DMS114 treated with DMSO at 0.1 percent for 48 hours (cell line): ENCODE measurements around the gene TMEM132D.

ENCODE experiments used
- DNase-seq: peaks from one replicate; lab custom pipeline; 2025; ENCODE audit not compliant: unreplicated experiment; lab: John Stamatoyannopoulos, UW

TMEM132D gene

GRCh38 chr12:129827102-129827865, 76.5 kb downstream of the TMEM132D start:
- no peak for DNase-seq

DNA sequence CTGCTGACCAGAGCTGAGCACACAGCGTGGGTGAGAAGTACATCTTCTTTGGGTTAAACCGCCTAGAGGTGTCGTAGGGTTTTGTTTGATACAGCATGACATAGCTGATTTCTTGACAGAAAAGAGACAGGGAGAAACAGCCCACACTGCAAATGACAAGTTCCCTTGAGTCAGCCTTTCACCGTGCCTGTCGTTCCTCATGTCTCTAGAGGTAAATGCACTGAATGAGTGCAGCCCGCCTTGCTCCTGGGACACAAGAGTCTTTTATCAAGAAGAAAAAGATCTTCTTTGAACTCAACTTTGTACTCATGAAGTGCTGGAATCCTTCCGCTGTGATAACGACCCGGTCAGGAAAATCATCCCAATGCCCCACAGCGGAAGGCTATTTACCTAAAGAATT, 77.6 kb downstream of the TMEM132D start:
- no peak for DNase-seq

GRCh38 chr12:129825316-129825715, 78.5 kb downstream of the TMEM132D start:
- no peak for DNase-seq

GRCh38 chr12:129821964-129822363, 81.9 kb downstream of the TMEM132D start:
- no peak for DNase-seq

DNA sequence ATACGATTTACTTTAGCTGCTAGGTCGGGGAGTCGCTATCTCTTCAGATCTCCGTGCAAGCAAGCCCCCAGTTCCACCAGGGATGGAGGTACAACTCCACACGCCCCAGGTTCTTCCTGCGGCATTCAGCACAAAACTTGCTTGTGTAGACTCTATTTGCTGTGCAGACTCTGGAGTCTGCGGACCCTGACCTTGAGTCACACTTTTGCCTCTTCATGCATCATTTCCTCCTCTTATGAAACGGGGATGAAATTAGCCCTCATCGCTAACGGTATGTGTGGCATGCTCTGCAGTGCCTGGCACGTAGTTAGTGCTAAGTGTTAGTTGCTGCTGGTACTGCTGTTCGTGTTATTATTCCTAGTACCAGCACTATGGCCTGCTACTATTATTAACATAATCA, 84.4 kb downstream of the TMEM132D start:
- no peak for DNase-seq

DNA sequence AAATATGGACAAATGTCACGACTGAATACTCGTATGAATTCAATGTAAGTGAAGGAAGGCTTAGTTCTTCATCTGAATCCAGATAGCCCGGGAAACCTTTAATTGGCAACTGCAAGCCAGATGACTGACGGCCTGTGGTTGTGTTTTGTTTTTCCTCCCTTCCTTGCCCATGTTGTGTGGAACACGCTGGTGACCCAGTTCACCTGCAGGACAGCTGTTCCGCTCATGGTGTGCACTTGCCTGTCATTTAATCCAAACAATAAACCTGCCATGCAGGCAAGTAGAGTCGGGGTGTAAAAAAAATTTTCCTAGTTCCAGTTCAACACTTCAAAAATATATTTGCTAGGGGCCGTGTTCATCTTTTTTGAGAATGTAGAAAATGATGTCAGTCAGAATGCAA, 88.0 kb downstream of the TMEM132D start:
- no peak for DNase-seq

DNA sequence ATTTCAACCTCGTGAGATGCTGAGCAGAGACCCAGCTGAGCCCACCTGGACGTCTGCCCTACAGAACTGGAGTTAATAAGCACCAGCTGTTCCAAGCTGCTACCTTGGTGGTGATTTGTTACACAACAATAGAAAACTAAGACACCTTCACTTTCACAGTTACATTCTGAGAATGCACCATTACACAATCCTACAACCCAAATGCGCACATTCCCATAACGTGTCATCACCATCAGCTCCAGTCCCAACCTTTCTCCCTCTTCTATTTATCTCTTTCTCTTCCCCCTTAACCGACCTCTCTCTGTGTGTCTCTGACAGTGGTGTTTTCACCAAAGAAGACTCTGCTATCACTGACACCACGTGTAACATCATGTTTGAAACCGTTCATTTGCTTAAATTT, 91.9 kb downstream of the TMEM132D start:
- no peak for DNase-seq

- no peak for DNase-seq
These were observed 96.7 kb downstream of the TMEM132D start for GRCh38 chr12:129807136-129807535.

- no peak for DNase-seq
These were observed 112.4 kb downstream of the TMEM132D start for GRCh38 chr12:129791396-129791795.

GRCh38 chr12:129790930-129791329, 112.9 kb downstream of the TMEM132D start:
- no peak for DNase-seq

DNA sequence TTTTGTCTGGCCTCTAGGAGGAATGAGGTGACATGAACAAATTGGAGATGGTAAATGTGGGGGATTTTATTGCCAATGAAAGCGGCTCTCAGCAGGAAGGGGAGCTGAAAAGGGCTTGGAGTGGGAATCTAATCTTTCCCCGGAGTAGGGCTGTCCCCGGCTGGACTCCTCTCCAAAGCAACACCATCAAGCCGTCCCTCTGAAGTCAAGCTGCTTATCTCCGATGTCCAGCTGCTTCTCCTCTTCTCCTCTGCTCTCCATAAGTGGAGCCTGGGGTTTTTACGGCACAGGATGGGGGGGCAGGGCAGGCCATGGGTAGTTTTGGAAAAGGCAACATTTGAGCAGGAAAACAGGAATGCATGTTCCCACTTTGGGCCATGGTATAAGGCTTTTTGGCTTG, 113.5 kb downstream of the TMEM132D start:
- DNase-seq: no peak

DNA sequence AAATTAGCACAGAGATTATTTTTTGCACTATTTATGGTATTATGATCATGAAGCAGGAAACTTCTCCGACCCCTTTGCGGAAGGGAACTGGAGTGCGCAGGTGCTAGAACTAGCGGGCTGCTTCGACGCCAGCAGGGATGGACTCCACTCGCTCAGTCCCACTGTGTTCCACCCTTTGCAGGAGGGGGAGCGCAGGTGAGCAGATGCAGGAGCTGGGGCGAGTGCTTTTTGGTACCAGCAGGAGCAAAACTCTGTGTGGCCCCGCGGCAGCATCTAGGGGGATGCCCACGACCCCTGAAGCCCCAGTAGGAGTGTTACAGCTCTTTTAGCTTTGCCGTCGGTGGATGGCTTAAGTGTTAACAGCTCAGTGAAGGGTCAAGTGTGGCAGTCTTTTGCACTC, 113.9 kb downstream of the TMEM132D start:
- DNase-seq: no peak

GRCh38 chr12:129788506-129789084, 115.2 kb downstream of the TMEM132D start:
- no peak for DNase-seq

GRCh38 chr12:129779989-129780388, 123.8 kb downstream of the TMEM132D start:
- DNase-seq: no peak

GRCh38 chr12:129779033-129779432, 124.8 kb downstream of the TMEM132D start:
- DNase-seq: no peak

DNA sequence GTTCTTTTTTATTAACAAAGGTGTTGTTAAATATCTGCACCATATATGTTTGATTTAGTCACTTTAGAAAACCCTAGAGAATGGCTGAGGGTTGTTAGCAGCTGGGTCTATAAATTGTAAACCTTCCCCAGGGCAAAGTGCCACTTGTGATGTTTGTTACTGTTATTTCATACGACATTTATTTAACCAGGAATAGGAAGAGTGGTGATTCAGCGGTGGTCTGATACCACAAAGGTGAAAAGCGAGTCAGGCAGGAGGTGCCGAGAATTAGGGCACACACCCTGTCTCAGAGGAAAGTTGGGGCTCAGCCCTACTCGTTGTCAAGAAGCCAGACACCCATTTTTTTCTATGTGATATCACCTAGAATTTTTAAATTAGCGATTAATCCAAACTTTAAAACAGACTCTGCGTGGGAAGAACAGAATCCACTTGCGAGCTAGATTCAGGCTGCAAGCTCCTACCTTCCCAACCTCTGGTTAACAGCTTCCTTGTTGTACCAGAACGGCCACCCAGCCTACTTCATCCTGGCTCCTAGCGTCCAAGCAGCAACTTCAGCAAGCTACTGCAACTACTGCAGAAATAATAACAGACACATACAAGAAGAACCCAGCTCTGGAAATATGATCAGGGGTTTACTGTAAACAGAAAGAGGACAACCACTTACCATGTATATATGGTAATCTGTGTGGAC, 126.7 kb downstream of the TMEM132D start:
- no peak for DNase-seq

DNA sequence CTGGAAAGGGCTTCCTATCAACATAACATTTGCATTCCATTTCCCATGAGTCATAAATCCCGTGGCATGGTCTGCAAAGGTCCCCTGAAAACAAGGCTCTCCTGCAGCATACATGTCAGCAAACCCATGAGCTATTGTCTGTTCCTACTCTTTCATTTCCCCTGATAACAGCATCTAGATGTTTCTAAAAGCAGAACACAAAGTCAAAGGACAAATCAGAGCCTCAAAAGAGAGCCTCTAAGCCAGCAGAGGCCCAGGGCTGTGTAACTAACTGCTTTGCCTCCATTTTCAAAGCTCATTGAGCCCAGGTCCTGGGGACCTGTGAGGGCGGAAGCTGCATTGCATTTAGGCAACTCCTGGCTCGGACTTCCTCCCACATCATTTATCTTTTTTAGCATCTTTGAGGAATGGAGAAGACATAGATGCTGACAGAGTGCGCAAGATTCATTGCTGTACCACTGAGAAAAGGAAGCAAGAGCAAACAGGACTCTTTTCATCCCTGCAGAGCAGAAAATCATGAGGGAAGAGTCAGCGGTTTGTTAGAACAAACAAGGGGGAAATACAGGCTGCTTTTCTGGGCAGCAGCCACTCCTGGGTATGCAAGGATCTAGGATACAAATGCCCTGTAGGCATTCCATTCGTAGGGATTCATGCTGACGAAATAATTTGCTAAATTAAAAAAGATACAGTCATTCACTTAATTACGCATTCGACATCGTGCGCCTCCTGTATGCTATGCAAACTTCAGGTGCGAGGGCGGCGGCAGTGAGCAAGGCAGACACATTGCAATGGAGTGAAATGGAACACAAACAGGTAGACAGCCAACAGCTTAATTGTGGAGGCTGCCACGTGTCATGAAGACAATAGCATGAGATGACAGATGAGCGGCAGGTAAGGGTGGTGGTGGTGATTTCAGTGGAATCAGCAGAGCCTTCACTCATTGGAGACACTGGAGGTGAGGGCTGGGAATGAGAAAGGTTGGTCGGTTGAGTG, 131.0 kb downstream of the TMEM132D start:
- no peak for DNase-seq

DNA sequence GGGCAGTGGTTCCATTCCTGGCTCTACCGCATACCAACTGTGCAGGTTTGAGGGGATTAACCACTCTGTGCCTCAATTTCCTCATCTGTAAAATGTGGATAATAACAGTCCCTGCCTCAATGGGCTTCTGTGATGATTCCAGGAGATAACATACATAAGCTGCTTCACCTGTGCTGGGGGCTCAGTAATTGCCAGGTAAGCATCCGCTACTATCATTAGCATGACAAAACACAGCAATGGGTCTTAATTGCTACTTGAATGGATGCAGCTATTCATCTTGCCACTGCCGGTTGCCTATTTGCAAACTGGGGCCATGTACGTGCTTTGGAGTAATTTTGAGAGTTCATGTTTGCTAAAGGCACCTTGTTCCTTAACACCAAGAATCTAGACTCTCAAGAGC, 132.6 kb downstream of the TMEM132D start:
- DNase-seq: no peak

DNA sequence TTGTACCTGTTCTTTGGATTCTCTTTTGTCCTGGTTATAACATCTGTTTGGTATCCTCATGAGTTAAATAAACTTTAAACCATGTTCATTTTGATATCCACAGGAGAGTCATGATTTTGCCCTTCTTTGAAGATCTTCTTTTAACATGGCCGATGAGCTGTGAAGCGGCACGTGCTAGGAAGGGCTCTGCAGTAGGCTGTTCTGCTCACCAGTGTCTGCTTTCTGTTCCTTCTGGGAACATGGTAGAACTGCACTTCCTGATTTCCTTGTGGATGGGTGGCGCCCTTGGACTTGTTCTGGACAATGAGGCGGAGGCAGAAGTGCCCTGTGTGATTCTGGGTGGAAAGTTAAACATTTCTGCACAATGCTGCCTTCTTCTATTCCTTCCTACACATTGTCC, 138.1 kb downstream of the TMEM132D start:
- DNase-seq: no peak

DNA sequence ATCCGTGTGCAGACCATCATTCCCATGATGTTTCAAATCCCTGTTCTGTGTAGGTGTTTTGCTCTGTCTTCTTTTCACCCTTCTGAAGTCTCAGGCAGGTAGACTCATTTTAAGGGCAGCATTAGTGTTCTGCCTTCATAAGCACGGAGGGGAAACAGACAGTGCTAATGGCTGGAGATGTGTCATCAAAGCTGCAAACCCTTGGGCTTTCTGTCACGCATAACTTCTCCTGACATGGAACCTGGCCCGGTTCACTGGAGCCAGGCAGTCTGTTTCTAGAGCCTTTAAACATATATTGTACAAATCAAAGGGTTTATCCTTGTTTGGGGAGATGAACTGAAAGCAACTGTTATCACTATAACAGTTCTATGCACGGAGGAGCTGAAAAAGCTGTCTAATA, 141.4 kb downstream of the TMEM132D start:
- no peak for DNase-seq

DNA sequence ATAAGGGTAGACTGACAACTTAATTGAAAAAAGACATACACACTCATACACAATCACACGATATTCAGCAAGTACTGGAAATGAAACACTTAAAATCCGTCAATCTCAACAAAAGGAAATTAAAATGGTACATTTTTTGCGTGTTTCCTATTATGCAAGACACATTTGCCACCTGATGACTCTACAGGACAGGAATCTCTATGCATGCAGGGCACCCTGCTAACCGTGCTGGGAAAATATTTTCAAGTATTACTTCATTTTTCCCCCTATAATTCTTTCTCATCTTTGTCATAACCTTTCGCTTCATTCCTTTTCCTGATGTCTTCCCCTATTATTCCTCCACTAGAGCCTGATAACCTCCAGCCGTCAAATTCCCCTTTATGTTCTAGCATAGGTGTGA, 150.2 kb downstream of the TMEM132D start:
- DNase-seq: no peak
